HG03064 (cell line): ENCODE results near the gene LMO2.
"Not testable (repeated sequence)": the region's sequence is repeated elsewhere in the genome, so short reads cannot be mapped to it uniquely, and the experiment has no call there.

Experiments
- ATAC-seq: cut with Tn5 transposase; IDR thresholded peaks from one replicate; pipeline ENCODE4 v1.9.1; 2021; ENCODE audit warnings: low read depth; ENCODE audit not compliant: unreplicated experiment

The LMO2 gene

DNA sequence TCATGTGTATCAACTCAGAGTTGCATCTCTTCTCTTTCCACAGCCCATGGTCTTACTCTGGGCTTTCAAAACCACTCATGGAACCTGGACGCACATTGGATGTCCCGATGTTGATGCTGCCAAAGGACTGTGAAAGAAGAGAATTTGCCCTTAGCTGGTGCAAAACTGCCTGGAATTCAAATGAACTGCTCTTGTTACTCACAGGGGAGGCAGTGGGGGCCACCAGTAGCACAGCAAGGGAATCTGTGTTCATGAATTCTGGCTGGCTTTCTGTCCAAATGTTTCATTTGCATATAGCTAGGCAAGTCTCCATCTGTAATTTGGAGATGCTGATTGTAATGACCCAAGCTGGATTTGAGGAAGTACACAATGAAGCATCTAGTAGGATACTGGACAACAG, 24.9 kb downstream of the LMO2 start:
- ATAC-seq = no peak

DNA sequence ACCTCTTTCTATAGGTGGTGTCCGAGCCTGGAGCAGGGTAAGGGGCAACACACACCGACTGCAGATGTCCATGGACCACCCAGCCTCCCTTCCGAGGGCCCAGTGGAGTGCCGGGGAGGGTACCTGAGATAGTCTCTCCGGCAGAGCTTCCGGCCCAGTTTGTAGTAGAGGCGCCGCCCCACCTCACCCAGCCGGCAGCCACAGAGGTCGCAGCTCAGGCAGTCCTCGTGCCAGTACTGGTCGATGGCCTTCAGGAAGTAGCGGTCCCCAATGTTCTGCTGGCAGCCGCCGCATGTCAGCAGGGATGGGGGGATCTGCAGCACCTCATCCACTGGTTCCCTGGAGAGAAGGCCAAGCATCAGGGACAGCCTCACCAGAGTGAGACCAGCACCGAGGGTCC, 27.4 kb downstream of the LMO2 start:
- no peak for ATAC-seq

DNA sequence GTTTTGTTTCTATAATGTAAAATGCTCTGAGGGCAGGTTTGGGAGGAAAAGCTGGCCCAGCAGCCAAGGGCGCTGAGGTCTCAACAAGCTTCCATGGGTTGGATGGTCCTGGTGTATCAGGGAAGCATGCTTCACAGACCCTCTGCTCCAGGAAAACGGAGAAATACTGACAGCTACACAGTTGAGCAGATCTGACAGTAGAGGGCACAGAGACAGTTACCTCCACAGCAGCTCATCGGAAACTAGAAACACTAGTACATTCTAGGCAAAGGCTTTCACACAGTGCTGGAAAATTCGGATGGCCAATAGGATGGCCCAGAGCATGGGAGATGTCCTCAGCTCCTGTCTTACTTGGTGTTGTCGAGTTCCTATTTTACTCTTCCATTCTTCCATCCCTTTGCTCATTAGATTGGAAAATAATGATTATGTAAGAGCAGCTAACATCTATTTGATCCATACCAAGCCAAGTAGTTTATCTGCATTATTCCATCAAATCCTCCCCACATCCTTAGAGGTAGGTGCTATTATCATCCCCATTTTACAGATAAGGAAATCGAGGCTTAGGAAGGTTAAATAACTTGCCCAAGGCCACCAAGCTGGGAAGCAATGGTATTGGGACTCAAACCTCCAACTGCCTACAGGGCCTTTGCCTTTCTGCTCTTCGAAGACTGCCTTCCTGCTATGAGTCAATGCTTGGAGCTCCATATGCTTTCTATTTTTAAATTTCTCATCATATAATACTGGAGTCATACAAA, 28.3 kb downstream of the LMO2 start:
- no peak for ATAC-seq

- ATAC-seq = no peak
Observed at GRCh38 chr11:33861941-33862589, 29.8 kb downstream of the LMO2 start.

DNA sequence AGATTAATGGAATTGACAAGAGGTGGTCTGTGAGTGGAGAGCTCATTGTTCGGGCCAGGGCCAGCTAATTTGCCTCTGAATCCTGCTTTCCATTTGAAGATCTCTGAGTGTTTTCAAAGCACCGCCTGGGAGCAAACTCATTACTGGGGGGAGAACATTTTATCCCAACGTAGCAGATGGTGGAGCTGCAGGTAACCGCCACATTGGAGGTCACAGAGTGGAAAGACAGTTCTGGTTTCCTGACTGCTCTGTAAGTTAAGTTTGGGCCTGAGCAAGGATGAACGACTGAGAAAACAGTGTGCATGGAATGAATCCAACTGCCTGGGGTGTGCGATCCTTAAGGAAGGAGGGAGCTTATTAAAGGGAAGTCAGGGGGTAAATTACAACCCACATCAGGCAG, 30.5 kb downstream of the LMO2 start:
- no peak for ATAC-seq

DNA sequence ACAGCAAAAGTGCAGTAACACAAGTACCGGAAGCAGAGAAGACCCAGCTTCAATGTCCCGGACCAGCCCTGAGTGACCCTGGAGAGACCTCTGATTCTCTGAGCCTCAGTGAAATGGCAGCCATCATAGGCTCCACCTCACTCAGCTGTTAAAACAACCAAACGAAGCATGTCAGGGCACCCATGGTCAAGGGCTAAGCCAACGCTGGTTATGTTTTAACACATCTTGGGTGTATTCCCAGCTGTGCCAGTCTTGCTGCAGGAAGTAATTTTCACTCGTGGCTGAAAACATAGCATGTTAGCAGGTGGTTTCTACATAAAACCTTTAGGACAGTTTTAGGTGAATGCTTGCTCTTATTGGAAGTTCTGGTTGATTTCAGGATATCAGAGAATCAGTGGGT, 30.9 kb downstream of the LMO2 start:
- no peak for ATAC-seq

DNA sequence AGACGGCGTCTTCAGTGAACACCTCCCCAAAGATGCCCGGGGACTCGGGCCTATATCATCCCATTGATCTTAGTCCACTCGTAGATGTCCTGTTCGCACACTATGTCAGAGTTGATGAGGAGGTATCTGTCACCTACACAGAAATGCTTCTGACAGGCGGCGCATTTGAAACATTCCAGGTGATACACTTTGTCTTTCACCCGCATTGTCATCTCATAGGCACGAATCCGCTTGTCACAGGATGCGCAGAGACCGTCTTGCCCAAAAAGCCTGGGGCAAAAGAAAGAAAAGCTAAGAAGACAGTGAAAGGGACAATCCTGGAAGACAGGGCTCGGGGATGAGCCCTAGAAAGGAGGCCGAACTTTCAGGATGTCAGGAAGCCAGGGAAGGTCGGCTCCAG, 32.6 kb downstream of the LMO2 start:
- ATAC-seq = no peak

DNA sequence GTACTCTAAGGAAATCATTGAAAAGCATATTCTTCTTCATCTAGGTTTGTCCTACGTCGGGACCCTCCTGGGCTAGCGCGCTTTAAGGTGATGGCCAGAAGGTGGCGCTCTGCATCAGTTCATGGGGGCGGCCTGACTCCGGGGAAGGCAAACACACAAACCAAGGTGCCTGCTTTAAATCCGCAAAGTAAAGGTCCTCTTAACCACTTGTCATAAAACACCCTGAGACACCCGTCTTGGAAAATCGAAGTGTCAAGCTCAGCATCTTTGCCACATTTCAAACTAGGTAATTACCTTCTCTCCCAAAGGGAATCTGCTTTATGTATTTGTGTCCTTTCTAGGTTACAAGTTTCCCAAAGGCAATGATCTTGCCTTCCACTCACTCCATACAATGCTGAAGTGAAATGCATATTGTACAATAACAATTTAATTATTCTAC, 33.9 kb downstream of the LMO2 start:
- no peak for ATAC-seq

DNA sequence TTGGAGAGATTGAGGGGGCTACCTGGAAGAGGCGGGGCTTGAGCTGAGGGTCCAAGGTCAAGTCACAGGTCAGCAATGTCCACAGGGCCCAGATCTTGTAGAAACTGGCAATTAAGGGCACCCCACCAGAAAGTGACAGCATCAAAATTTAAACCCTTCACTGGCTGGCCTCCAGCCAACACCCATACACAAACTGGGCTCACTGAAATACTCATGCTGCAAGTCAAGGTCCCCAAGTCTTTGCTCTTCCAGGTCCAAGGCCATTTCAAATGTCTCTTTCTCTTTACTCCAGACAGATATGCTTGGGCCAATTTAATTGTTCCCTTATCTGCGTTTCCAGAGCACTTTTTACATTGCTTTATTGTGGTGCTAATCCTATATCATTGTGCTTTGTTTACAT, 36.4 kb downstream of the LMO2 start:
- ATAC-seq = no peak

DNA sequence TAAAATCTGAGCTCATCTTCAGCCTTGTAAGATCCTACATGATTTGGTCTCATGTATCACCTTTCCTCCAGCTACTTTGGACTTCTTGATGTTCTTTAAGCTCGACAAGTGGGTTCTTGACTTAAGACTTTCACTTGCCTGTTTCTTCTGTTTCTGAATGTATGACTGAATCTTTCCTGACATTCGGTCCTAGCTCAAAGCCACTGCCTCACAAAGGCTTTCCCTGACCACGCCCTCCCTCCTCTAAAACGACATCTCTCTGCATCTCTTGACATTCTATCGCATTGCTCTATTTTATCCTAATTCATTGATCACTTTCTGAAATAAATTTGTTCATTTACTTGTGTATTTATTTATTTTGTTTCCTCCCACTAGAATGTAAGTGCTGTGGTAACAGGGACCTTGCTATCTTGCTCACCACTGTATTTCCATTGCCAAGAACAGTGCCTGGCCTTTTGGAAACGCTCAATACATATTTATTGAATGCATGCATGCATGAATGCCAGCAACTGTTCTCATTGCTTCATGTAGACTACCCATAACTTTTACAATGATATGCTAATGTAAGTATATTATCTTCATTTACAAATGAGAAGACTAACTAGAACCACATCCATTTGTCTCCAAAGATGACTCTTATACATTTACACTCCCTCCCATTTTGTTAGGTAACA, 43.0 kb downstream of the LMO2 start:
- ATAC-seq = no peak

- ATAC-seq = no peak
Observed at GRCh38 chr11:33847251-33847650, 44.6 kb downstream of the LMO2 start.

DNA sequence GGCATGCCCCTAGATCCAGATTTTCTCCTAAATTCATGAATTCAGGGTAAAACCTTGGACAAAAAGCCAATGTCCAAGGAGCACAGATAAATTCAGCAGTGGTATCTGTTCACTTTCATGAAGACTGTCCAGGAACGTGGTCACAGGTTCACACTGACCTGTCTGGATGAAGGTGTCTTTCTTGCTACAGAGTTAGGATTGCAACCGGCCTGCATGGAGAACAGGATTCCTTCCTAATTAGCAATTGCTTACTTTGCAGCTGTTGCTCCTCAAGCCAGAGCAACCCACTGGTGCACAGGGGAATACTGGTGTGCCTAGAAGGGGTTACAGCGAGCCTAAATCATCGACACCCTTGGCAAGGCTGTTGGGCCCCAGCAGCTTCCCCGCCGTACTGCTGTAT, 47.6 kb downstream of the LMO2 start:
- no peak for ATAC-seq

GRCh38 chr11:33843018-33843417, 48.9 kb downstream of the LMO2 start:
- no peak for ATAC-seq

DNA sequence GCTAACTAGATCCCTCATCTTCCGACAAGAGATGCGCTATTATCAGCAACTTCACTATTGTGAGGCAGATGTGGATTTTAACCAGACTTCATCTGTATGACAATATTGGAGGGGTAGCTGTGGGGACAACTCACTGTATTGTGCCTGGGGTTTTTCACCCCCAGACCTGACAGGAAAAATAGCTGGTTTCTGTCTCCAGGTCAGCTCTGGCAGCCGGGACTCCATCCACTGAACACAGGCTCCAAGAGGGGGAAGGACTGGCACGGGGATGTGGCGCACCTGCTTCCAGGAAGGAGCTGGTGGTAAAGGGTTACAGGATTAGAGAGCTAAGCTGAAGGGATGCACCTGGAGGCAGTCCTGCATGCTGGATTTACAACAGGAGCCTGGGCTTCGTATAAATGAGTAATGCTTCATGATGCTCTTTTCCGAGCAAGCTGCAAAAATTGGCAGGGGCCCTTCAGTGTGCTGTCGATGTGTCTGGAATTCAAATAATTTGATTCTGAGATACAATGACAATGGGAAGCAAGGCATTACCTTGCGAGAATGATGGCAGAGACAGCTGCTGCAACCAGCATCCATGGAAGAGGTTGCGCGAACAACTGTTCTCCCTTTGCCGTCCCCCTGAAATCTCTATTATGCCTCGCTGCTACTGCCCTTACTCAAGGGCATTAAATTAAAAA, 49.5 kb downstream of the LMO2 start:
- no peak for ATAC-seq

- not testable (repeated sequence) for ATAC-seq
Observed at GRCh38 chr11:33838234-33838633, 53.6 kb downstream of the LMO2 start.

GRCh38 chr11:33837334-33837733, 54.5 kb downstream of the LMO2 start:
- ATAC-seq = not testable (repeated sequence)

DNA sequence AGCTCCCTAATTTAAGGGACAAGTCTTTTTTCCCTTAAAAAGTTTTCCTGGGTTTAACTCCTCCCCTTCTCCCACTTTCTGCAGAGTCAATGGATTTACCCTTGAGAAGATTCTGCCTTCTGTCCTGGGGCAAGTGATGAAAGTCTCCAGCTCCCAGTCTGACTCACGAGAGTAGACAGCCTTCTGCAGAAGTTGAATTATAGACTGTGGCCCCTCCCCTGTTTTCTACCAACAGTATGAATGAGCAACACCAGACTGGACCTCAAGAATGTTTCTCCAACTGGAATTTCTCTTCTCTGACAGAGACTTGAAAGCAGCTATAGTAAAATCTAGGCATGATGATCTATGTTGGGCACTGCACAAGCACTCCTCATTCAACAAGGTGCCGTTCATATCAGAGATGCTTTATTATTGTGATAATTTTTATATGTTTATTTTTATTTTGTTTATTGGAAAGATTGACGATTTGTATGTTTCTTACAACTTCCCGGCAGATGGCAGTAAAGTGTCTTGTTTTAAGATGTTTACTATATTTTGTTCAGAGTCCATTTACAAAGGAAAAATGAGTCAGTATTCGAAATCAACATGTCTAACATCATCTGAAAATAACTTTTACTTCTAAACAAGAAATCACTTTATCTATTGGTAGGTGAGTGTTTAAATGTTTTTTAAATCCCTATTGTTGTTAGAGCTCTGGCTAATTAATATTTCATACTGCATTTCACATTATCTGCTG, 56.6 kb downstream of the LMO2 start:
- no peak for ATAC-seq

DNA sequence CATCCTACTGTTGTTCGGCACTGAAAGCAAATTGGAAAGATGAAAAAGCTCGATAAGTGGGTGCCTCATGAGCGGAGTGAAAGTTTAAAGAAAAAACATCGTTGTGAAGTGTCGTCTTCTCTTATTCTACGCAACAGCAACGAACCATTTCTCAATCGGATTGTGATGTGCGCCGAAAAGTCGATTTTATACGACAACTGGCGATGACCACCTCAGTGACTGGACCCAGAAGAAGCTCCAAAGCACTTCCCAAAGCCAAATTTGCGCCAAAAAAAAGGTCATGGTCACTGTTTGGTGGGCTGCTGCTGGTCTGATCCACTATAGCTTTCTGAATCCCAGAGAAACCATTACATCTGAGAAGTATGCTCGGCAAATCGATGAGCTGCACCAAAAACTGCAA, 59.2 kb downstream of the LMO2 start:
- no peak for ATAC-seq

DNA sequence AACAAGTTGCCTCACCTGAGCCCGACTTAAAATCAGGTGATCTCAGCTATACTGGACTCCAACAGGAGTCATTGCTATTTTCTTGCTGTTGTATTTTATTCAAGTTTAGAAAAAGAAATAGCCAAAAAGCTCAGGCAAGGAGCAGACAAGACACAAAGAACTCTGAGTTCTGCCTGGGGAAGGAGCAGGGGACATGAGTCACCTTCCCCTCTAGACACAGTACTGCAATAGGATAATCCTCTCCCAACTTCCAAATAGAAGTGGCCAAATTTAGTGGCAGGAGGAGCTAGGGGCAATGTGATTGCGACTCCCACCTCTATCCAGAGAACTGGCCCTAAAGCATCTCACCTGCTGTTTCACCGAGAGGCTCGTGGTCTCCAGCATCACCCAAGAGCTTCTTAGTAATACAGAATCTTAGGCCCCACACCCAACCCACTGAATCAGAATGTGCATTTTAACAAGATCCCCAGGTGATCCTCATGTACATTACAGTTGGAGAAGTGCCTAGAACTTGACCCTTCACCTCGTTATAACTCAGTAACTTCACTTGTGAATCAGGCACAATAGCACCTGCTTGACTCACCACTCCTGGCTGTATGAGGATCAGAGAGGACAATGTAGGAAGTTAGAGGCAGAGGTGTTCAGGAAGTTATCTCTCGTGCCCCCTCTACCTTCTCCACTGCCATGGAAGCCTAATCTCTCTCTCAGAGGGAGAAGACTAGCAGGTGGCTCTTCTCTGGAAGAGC, 60.8 kb downstream of the LMO2 start:
- ATAC-seq = no peak
